CD14-positive monocyte (primary cell): ENCODE measurements around the gene RALGAPA2. TPM values are rescaled to one million over a fixed set of nuclear protein-coding genes. Genes with fewer than 3 reads are reported as not detected.

ENCODE experiments used
- DNase-seq, 3 donors: peaks; one replicate each; pipeline ENCODE4 v3.0.0-alpha.2; 2011 to 2022
- H2AFZ ChIP-seq: 2 replicates; pipeline ENCODE4 v1.6.0; 2012; ENCODE audit warnings: mild to moderate bottlenecking, low read depth, low read length, inconsistent platforms; ENCODE audit not compliant: insufficient read depth, poor library complexity, severe bottlenecking
- H3K27ac ChIP-seq, 2 donors: 1 replicate in 1 of 2; 2 replicates in 1 of 2; pipeline ENCODE4 v1.5.1; 2012 to 2013; ENCODE audit warnings: low read length in 2 of 2, control low read depth in 1 of 2, inconsistent platforms in 1 of 2, low read depth in 1 of 2, mild to moderate bottlenecking in 1 of 2
- H3K27me3 ChIP-seq, 2 donors: one replicate each; pipeline versions ENCODE4 v1.6.0 to v1.6.1; 2011 to 2013; ENCODE audit warnings: low read length in 2 of 2; ENCODE audit not compliant: control insufficient read depth in 2 of 2, insufficient read depth in 2 of 2
- H3K36me3 ChIP-seq, 2 donors: replicated peaks in 1 of 2; 1 replicate in 1 of 2; 2 replicates in 1 of 2; pipeline versions ENCODE4 v1.5.1 to v1.6.1; 2012 to 2013; ENCODE audit warnings: low read length in 2 of 2, control low read depth in 1 of 2, inconsistent platforms in 1 of 2, mild to moderate bottlenecking in 1 of 2; ENCODE audit not compliant: insufficient read depth in 2 of 2, control insufficient read depth in 1 of 2
- H3K4me1 ChIP-seq, 2 donors: 1 replicate in 1 of 2; 2 replicates in 1 of 2; pipeline versions ENCODE4 v1.5.1 to v1.6.1; 2012 to 2013; ENCODE audit warnings: low read length in 2 of 2, control low read depth in 1 of 2, inconsistent platforms in 1 of 2, mild to moderate bottlenecking in 1 of 2, moderate library complexity in 1 of 2; ENCODE audit not compliant: insufficient read depth in 2 of 2, control insufficient read depth in 1 of 2
- H3K4me2 ChIP-seq: replicated peaks from 2 replicates; pipeline ENCODE3; 2012; ENCODE audit warnings: low read length, moderate library complexity, mild to moderate bottlenecking; ENCODE audit not compliant: poor library complexity, severe bottlenecking; ENCODE audit errors: extremely low read depth
- H3K4me3 ChIP-seq, 3 experiments: fragments of 200-600 bp in 1 of 3; sonication (generic) in 1 of 3; replicated peaks in 1 of 3; 1 replicate in 2 of 3; 2 replicates in 1 of 3; pipeline ENCODE4 v1.5.1; 2011 to 2013; ENCODE audit warnings: low read length in 3 of 3, mild to moderate bottlenecking in 3 of 3, control low read depth in 2 of 3, low read depth in 2 of 3, inconsistent platforms in 1 of 3, moderate library complexity in 1 of 3
- H3K79me2 ChIP-seq: 2 replicates; pipeline ENCODE4 v1.6.0; 2012; ENCODE audit warnings: mild to moderate bottlenecking, control low read depth, inconsistent platforms, low read length, moderate library complexity; ENCODE audit not compliant: insufficient read depth
- H3K9ac ChIP-seq: 2 replicates; pipeline ENCODE4 v1.6.0; 2017; ENCODE audit warnings: low read length, mild to moderate bottlenecking; ENCODE audit not compliant: insufficient read depth, poor library complexity, severe bottlenecking
- H3K9me3 ChIP-seq, 2 donors: replicated peaks in 1 of 2; 1 replicate in 1 of 2; 2 replicates in 1 of 2; pipeline versions ENCODE4 v1.5.1 to v1.6.1; 2012 to 2013; ENCODE audit warnings: low read length in 2 of 2, control low read depth in 1 of 2; ENCODE audit not compliant: control insufficient read depth in 1 of 2, insufficient read depth in 1 of 2
- H4K20me1 ChIP-seq: 2 replicates; pipeline ENCODE4 v1.6.0; 2012; ENCODE audit warnings: mild to moderate bottlenecking, low read length, control low read depth, moderate library complexity; ENCODE audit not compliant: insufficient read depth
- H3K27ac Mint-ChIP-seq, 7 donors: one replicate each; pipeline ENCODE4 v1.8.0; 2020; ENCODE audit warnings: mild to moderate bottlenecking in 7 of 7, mixed read lengths in 7 of 7, moderate library complexity in 6 of 7, inconsistent platforms in 2 of 7
- H3K27me3 Mint-ChIP-seq, 3 donors: one replicate each; pipeline ENCODE4 v1.8.0; 2021 to 2022; ENCODE audit warnings: low read depth in 3 of 3, mild to moderate bottlenecking in 3 of 3, mixed read lengths in 3 of 3, moderate library complexity in 3 of 3, inconsistent platforms in 1 of 3
- H3K36me3 Mint-ChIP-seq, 2 donors: one replicate each; pipeline ENCODE4 v1.8.0; 2020; ENCODE audit warnings: mixed read lengths in 2 of 2, inconsistent platforms in 1 of 2, mild to moderate bottlenecking in 1 of 2
- H3K4me1 Mint-ChIP-seq: one replicate; pipeline ENCODE4 v1.8.0; 2020; ENCODE audit warnings: mild to moderate bottlenecking, mixed read lengths
- H3K4me3 Mint-ChIP-seq, 2 donors: one replicate each; pipeline ENCODE4 v1.8.0; 2020; ENCODE audit warnings: mild to moderate bottlenecking in 2 of 2, mixed read lengths in 2 of 2, moderate library complexity in 1 of 2
- H3K9me3 Mint-ChIP-seq, 7 donors: one replicate each; pipeline ENCODE4 v1.8.0; 2020 to 2022; ENCODE audit warnings: mixed read lengths in 7 of 7, mild to moderate bottlenecking in 6 of 7, moderate library complexity in 6 of 7, inconsistent platforms in 2 of 7
- CTCF ChIP-seq: fragments of 200-600 bp; IDR thresholded peaks from one replicate; pipeline ENCODE4 v1.8.0; 2022; ENCODE audit warnings: antibody characterized with exemption, mild to moderate bottlenecking
- WGBS: methylation state at CpG from one replicate; pipeline ENCODE4 v1.1.5; 2013; ENCODE audit warnings: missing lambda C conversion rate; ENCODE audit not compliant: insufficient coverage; 5-methylcytosine and 5-hydroxymethylcytosine counted together
- intact Hi-C, 2 donors: fragments of 100-400 bp; cut with micrococcal nuclease; formaldehyde crosslinking; loops; one replicate each; pipeline versions ENCODE4 v1.15.0 to v1.15.1; 2023
- polyA plus RNA-seq, 3 donors: library from polyadenylated mRNA; depleted of rRNA in 1 of 3; unstranded in 2 of 3; stranded (reverse) in 1 of 3; fragments of 300-500 nt in 2 of 3; fragments of >200 nt in 1 of 3; fragmentation: Illumina TruSeq in 2 of 3; gene quantifications; 1 replicate in 2 of 3; 2 replicates in 1 of 3; pipeline ENCODE4 v1.2.3, GENCODE V29; 2012 to 2021

RALGAPA2 gene
- polyA plus RNA-seq, 3 donors = 6.2 to 13.0 (median 8.9) TPM

GRCh38 chr20:20694591-20694990 is 17.9 kb downstream of the RALGAPA2 start:
- TF ChIP-seq CTCF = no peak
- no peak overlapping the region for H3K9ac ChIP-seq
- peaks cover 92% of the 10 kb centered on the region for H4K20me1 ChIP-seq
- intact Hi-C loops = no loop called here
- H3K4me2 ChIP-seq = no peak overlapping the region
- no peak overlapping the region for H3K4me3 ChIP-seq
- H3K9me3 Mint-ChIP-seq = no peaks in the 10 kb centered on the region
- no peak overlapping the region for H3K27ac Mint-ChIP-seq
- 94% methylated on average over 2 of the region's 4 CpGs for WGBS
- H3K27me3 Mint-ChIP-seq = no peaks in the 10 kb centered on the region
- peaks cover 0 to 8% of the 10 kb centered on the region in 2 donors for H3K36me3 ChIP-seq
- H3K27ac ChIP-seq = no peak overlapping the region
- no peak overlapping the region for H2AFZ ChIP-seq
- peaks cover 20% of the 10 kb centered on the region for H3K4me1 Mint-ChIP-seq
- H3K4me1 ChIP-seq = peaks cover 12 to 19% of the 10 kb centered on the region in 2 donors
- H3K27me3 ChIP-seq = no peaks in the 10 kb centered on the region
- DNase-seq = no peak
- H3K9me3 ChIP-seq = no peaks in the 10 kb centered on the region
- H3K79me2 ChIP-seq = peaks cover 99% of the 10 kb centered on the region
- H3K36me3 Mint-ChIP-seq = peaks cover 5 to 7% of the 10 kb centered on the region in 2 donors
- no peak overlapping the region for H3K4me3 Mint-ChIP-seq

GRCh38 chr20:20692587-20692986 is 19.9 kb downstream of the RALGAPA2 start:
- no CpG with 5 or more reads among the region's 1 CpG for WGBS
- no peaks in the 10 kb centered on the region for H3K9me3 ChIP-seq
- H3K4me1 ChIP-seq = peaks cover 15 to 19% of the 10 kb centered on the region in 2 donors
- TF ChIP-seq CTCF = no peak
- H3K9me3 Mint-ChIP-seq = no peaks in the 10 kb centered on the region
- no peak overlapping the region for H3K9ac ChIP-seq
- intact Hi-C loops = no loop called here
- H3K4me3 Mint-ChIP-seq = no peak overlapping the region
- H3K36me3 ChIP-seq = peaks cover 0 to 8% of the 10 kb centered on the region in 2 donors
- H3K27me3 Mint-ChIP-seq = no peaks in the 10 kb centered on the region
- no peak overlapping the region for H3K27ac ChIP-seq
- H4K20me1 ChIP-seq = peaks cover 92% of the 10 kb centered on the region
- H3K4me2 ChIP-seq = no peak overlapping the region
- peaks cover 5 to 7% of the 10 kb centered on the region in 2 donors for H3K36me3 Mint-ChIP-seq
- H3K4me3 ChIP-seq = no peak overlapping the region
- H3K79me2 ChIP-seq = peaks cover 99% of the 10 kb centered on the region
- H3K4me1 Mint-ChIP-seq = peaks cover 23% of the 10 kb centered on the region
- no peak for DNase-seq
- no peak overlapping the region for H2AFZ ChIP-seq
- no peaks in the 10 kb centered on the region for H3K27me3 ChIP-seq
- H3K27ac Mint-ChIP-seq = peak overlapping the region in 3 of 7 donors; percentile 11 to 72 (median 66)
